K562 (cell line): ENCODE results near the gene IL13RA1. TPM values are rescaled to one million over a fixed set of nuclear protein-coding genes. Genes with fewer than 3 reads are reported as not detected.

Experiments
- ATAC-seq: fragments of 200-7000 bp; cut with Tn5 transposase; 3 replicates; pipeline ENCODE4 v1.9.1; 2020; ENCODE audit warnings: moderate library complexity
- BruUV-seq: library from RNA; stranded (reverse); fragments of 400-500 nt; replicated peaks from 2 replicates; lab custom pipeline; 2021; lab: Mats Ljungman, UMichigan
- CTCF ChIA-PET: fragments of 300-600 bp; formaldehyde crosslinking; extraction: SDS; loops from one replicate; lab custom pipeline; 2021; ENCODE audit warnings: low intra/inter-chr PET ratio; lab: Yijun Ruan, JAX
- POLR2A ChIA-PET: fragments of 300-600, 350-650 bp; sonication (Branson Sonifier 250); formaldehyde crosslinking; extraction: SDS; loops from one replicate; lab custom pipeline; 2021; ENCODE audit warnings: antibody characterized with exemption, inconsistent platforms; lab: Yijun Ruan, JAX
- DNase-seq, 4 experiments: peaks; one replicate each; pipeline versions ENCODE4 v3.0.0 to v3.0.0-alpha.2; 2011 to 2018; ENCODE audit warnings: low spot score in 3 of 4, mixed read lengths in 3 of 4; ENCODE audit errors: extremely low read depth in 1 of 4
- FAIRE-seq: peaks from 2 replicates; lab custom pipeline; 2011; peaks lifted over from hg19 to GRCh38; lab: Jason Lieb, UNC
- H2AFZ ChIP-seq: 2 replicates; pipeline ENCODE4 v1.6.0; 2011; ENCODE audit warnings: low read depth, low read length, control low read depth, inconsistent platforms
- H3K27ac ChIP-seq: fragments of 200-600 bp; 3 replicates; pipeline ENCODE4 v1.8.0; 2011; ENCODE audit warnings: low read depth, mild to moderate bottlenecking, control low read depth, inconsistent platforms, low read length, moderate library complexity, mixed read lengths; ENCODE audit errors: extremely low read depth
- H3K27me3 ChIP-seq, 2 experiments: fragments of 300-600 bp in 1 of 2; 2 replicates in 1 of 2; 3 replicates in 1 of 2; pipeline versions ENCODE4 v1.6.0 to v1.8.0; 2011; ENCODE audit warnings: inconsistent platforms in 2 of 2, low read length in 2 of 2, mild to moderate bottlenecking in 1 of 2, mixed read lengths in 1 of 2, moderate library complexity in 1 of 2; ENCODE audit not compliant: control insufficient read depth in 2 of 2, insufficient read depth in 2 of 2
- H3K36me3 ChIP-seq: fragments of 300-600 bp; 3 replicates; pipeline ENCODE4 v1.8.0; 2011; ENCODE audit warnings: mild to moderate bottlenecking, low read length, inconsistent platforms; ENCODE audit not compliant: control insufficient read depth, insufficient read depth
- H3K4me1 ChIP-seq, 2 experiments: fragments of 200-600 bp in 1 of 2; replicated peaks in 1 of 2; 2 replicates in 1 of 2; 3 replicates in 1 of 2; pipeline versions ENCODE4 v1.5.1 to v1.8.0; 2011; ENCODE audit warnings: inconsistent platforms in 2 of 2, low read length in 2 of 2, mild to moderate bottlenecking in 1 of 2, mixed read lengths in 1 of 2, moderate library complexity in 1 of 2; ENCODE audit not compliant: control insufficient read depth in 2 of 2, insufficient read depth in 2 of 2
- H3K4me2 ChIP-seq: 2 replicates; pipeline ENCODE4 v1.6.1; 2011; ENCODE audit warnings: low read length, control low read depth, inconsistent platforms, mixed read lengths; ENCODE audit not compliant: insufficient read depth
- H3K4me3 ChIP-seq: fragments of 200-600 bp; sonication (generic), shearing (Covaris generic); 2 replicates; pipeline ENCODE4 v1.5.1; 2016; ENCODE audit warnings: control low read depth, inconsistent platforms
- H3K79me2 ChIP-seq: fragments of 200-600 bp; 3 replicates; pipeline ENCODE4 v1.8.0; 2011; ENCODE audit warnings: low read length, inconsistent platforms; ENCODE audit not compliant: control insufficient read depth, insufficient read depth
- H3K9ac ChIP-seq, 2 experiments: 2 replicates each; pipeline versions ENCODE4 v1.6.0 to v1.6.1; 2011; ENCODE audit warnings: low read depth in 2 of 2, low read length in 2 of 2, control low read depth in 1 of 2, inconsistent platforms in 1 of 2, mild to moderate bottlenecking in 1 of 2, mixed read lengths in 1 of 2; ENCODE audit not compliant: insufficient read depth in 1 of 2
- H3K9me1 ChIP-seq: one replicate; pipeline ENCODE4 v1.6.0; 2011; ENCODE audit warnings: inconsistent platforms, mild to moderate bottlenecking, low read length, moderate library complexity; ENCODE audit not compliant: control insufficient read depth, insufficient read depth
- H3K9me3 ChIP-seq: replicated peaks from 2 replicates; pipeline ENCODE4 v1.5.1; 2011; ENCODE audit warnings: low read depth, low read length, inconsistent platforms; ENCODE audit not compliant: control insufficient read depth, insufficient read depth
- H4K20me1 ChIP-seq: replicated peaks from 2 replicates; pipeline ENCODE4 v1.6.1; 2011; ENCODE audit warnings: low read length, inconsistent platforms, mixed read lengths; ENCODE audit not compliant: control insufficient read depth, insufficient read depth
- KLF1 ChIP-seq: fragments of 450-650 bp; IDR thresholded peaks from 2 replicates; pipeline ENCODE4 v1.6.1; 2016; ENCODE audit warnings: missing genetic modification characterization, missing compliant biosample characterization
- MAFF ChIP-seq: IDR thresholded peaks from 2 replicates; pipeline ENCODE4 v1.6.1; 2012; ENCODE audit warnings: low read length, improper control_type of control experiment
- NCOA2 ChIP-seq, 2 experiments: fragments of 450-650 bp; IDR thresholded peaks; 2 replicates each; pipeline ENCODE4 v1.6.1; 2018; ENCODE audit warnings: mild to moderate bottlenecking in 2 of 2, moderate library complexity in 1 of 2; ENCODE audit not compliant: partially characterized antibody in 2 of 2
- NELFE ChIP-seq: IDR thresholded peaks from 2 replicates; pipeline ENCODE4 v1.6.1; 2011; ENCODE audit warnings: mild to moderate bottlenecking; ENCODE audit not compliant: insufficient read depth, insufficient read length
- NR2F6 ChIP-seq: fragments of 450-650 bp; formaldehyde crosslinking; IDR thresholded peaks from 2 replicates; pipeline ENCODE4 v1.4.0; 2020; ENCODE audit warnings: mild to moderate bottlenecking
- NR3C1 ChIP-seq: sonication (generic); formaldehyde crosslinking; IDR thresholded peaks from 2 replicates; pipeline ENCODE4 v1.8.1; 2022; ENCODE audit warnings: missing genetic modification reagents
- PYGO2 ChIP-seq: fragments of 450-650 bp; IDR thresholded peaks from 2 replicates; pipeline ENCODE4 v1.6.1; 2016; ENCODE audit warnings: mild to moderate bottlenecking, missing genetic modification characterization, moderate library complexity, missing compliant biosample characterization
- SMARCE1 ChIP-seq: fragments of 450-650 bp; IDR thresholded peaks from 2 replicates; pipeline ENCODE4 v1.7.1; 2016; ENCODE audit warnings: mild to moderate bottlenecking
- SRF ChIP-seq, 2 experiments: fragments of 250-450, 450-650 bp in 1 of 2; sonication (Bioruptor Pico) in 1 of 2; sonication (generic) in 1 of 2; formaldehyde crosslinking; IDR thresholded peaks; 2 replicates each; pipeline versions ENCODE4 v1.5.0 to v1.5.1; 2020 to 2022; ENCODE audit warnings: mild to moderate bottlenecking in 1 of 2, missing genetic modification reagents in 1 of 2
- SRSF9 ChIP-seq: fragments of 200-400 bp; formaldehyde crosslinking; IDR thresholded peaks from 2 replicates; pipeline ENCODE4 v1.6.1; 2017; ENCODE audit warnings: low read depth, low read length, borderline replicate concordance
- WGBS: fragments of 100-300 bp; shearing (Covaris generic); methylation state at CpG from one replicate; pipeline ENCODE4 v1.1.6; 2016; ENCODE audit warnings: low coverage, mixed read lengths; ENCODE audit not compliant: insufficient coverage; ENCODE audit errors: missing lambda C conversion rate; 5-methylcytosine and 5-hydroxymethylcytosine counted together
- in situ Hi-C: fragments of 300-500 bp; cut with MboI; formaldehyde crosslinking; loops from 4 replicates; pipeline ENCODE4 v1.15.0; 2018; ENCODE audit warnings: inconsistent platforms, mixed read lengths
- intact Hi-C: fragments of 100-400 bp; cut with micrococcal nuclease; formaldehyde crosslinking; loops from 2 replicates; pipeline ENCODE4 v1.14.2; 2022
- polyA plus RNA-seq, 8 experiments: library from polyadenylated mRNA; depleted of rRNA in 4 of 8; stranded (reverse) in 5 of 8; unstranded in 3 of 8; fragments of >200 nt; fragmentation: Nextera tagmentation in 2 of 8; fragmentation: Illumina TruSeq in 1 of 8; extraction: Ambion mirVana in 2 of 8; extraction: Trizol in 1 of 8; gene quantifications; 2 replicates each; pipeline versions ENCODE4 v1.2.1 to v1.2.3, GENCODE V29; 2011 to 2014; ENCODE audit warnings: inconsistent platforms in 1 of 8, missing spikeins in 1 of 8
- total RNA-seq, 7 experiments: library from RNA; depleted of rRNA in 6 of 7; stranded (reverse); fragments of >200 nt in 6 of 7; fragmentation: Illumina TruSeq in 2 of 7; extraction: Trizol in 2 of 7; gene quantifications; 2 replicates each; pipeline versions ENCODE4 v1.2.1 to v1.2.3, GENCODE V29; 2011 to 2021; ENCODE audit warnings: low replicate concordance in 1 of 7
- TF ChIP-seq, protein P1 (sequence below): fragments of 250-450 bp; sonication (Bioruptor Pico); IDR thresholded peaks from 2 replicates; pipeline ENCODE4 v1.5.0; 2020; ENCODE audit warnings: mild to moderate bottlenecking
- TF ChIP-seq, protein P2 (sequence below): fragments of 450-650 bp; IDR thresholded peaks from 2 replicates; pipeline ENCODE4 v1.6.1; 2017; ENCODE audit warnings: antibody characterized with exemption

Gene IL13RA1
- total and polyA plus RNA-seq, 9 of the 15 experiments (the other 6 are each of a cell fraction or from before 2014, with no cell fraction given): 2.9 to 22.9 (median 12.2) TPM

GRCh38 chrX:118740276-118740889 lies 13.0 kb downstream of the IL13RA1 start:
- ATAC-seq: no peak
- H3K4me3 ChIP-seq: no peak overlapping the region
- no peaks in the 10 kb centered on the region for H3K9me1 ChIP-seq
- H3K79me2 ChIP-seq: no peaks in the 10 kb centered on the region
- H3K27me3 ChIP-seq: no peaks in the 10 kb centered on the region
- H3K4me2 ChIP-seq: no peak overlapping the region
- intact Hi-C loops (no loop called here), in situ Hi-C loops (no loop called here)
- no peaks in the 10 kb centered on the region for H3K4me1 ChIP-seq
- H3K9ac ChIP-seq: no peak overlapping the region
- no peaks in the 10 kb centered on the region for H3K9me3 ChIP-seq
- TF ChIP-seq SMARCE1: no peak
- no peak for TF ChIP-seq MAFF
- no peak for TF ChIP-seq PYGO2 (tag)
- TF ChIP-seq, protein P1, sequence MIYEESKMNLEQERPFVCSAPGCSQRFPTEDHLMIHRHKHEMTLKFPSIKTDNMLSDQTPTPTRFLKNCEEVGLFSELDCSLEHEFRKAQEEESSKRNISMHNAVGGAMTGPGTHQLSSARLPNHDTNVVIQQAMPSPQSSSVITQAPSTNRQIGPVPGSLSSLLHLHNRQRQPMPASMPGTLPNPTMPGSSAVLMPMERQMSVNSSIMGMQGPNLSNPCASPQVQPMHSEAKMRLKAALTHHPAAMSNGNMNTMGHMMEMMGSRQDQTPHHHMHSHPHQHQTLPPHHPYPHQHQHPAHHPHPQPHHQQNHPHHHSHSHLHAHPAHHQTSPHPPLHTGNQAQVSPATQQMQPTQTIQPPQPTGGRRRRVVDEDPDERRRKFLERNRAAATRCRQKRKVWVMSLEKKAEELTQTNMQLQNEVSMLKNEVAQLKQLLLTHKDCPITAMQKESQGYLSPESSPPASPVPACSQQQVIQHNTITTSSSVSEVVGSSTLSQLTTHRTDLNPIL (CRISPR knock-in tag): no peak
- no peak for TF ChIP-seq NR3C1 (CRISPR knock-in tag)
- TF ChIP-seq SRF (CRISPR knock-in tag; IDR thresholded peaks at IDR 0.05): no peak
- no peak for TF ChIP-seq NCOA2 (IDR thresholded peaks at IDR 0.05; ENCODE audit: partially characterized antibody in 2 of 2)
- TF ChIP-seq NELFE: no peak
- TF ChIP-seq NR2F6 (CRISPR knock-in tag): no peak
- no peak for TF ChIP-seq SRSF9
- TF ChIP-seq KLF1 (tag): no peak
- TF ChIP-seq, protein P2, sequence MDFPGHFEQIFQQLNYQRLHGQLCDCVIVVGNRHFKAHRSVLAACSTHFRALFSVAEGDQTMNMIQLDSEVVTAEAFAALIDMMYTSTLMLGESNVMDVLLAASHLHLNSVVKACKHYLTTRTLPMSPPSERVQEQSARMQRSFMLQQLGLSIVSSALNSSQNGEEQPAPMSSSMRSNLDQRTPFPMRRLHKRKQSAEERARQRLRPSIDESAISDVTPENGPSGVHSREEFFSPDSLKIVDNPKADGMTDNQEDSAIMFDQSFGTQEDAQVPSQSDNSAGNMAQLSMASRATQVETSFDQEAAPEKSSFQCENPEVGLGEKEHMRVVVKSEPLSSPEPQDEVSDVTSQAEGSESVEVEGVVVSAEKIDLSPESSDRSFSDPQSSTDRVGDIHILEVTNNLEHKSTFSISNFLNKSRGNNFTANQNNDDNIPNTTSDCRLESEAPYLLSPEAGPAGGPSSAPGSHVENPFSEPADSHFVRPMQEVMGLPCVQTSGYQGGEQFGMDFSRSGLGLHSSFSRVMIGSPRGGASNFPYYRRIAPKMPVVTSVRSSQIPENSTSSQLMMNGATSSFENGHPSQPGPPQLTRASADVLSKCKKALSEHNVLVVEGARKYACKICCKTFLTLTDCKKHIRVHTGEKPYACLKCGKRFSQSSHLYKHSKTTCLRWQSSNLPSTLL: no peak
- WGBS: 32% methylated on average over 3 of the region's 5 CpGs
- no peaks in the 10 kb centered on the region for H4K20me1 ChIP-seq
- BruUV-seq: no TSS peak
- no peak for DNase-seq
- POLR2A ChIA-PET: no interaction called here
- H3K27ac ChIP-seq: no peak overlapping the region
- H3K36me3 ChIP-seq: no peaks in the 10 kb centered on the region
- no peak overlapping the region for H2AFZ ChIP-seq
- CTCF ChIA-PET: no interaction called here
- no peak for FAIRE-seq
